GM12864 (cell line): ENCODE results near the gene EYA3.

ENCODE experiments used
- DNase-seq: peaks from one replicate; pipeline ENCODE4 v3.0.0-alpha.2; 2011; ENCODE audit warnings: low read depth
- H3K4me3 ChIP-seq: 2 replicates; pipeline ENCODE4 v1.5.1; 2011; ENCODE audit warnings: mild to moderate bottlenecking, low read depth, low read length, control low read depth
- TF ChIP-seq, protein P1 (sequence below): IDR thresholded peaks from 2 replicates; pipeline ENCODE4 v1.5.1; 2011; ENCODE audit warnings: low read depth, mild to moderate bottlenecking, moderate library complexity, low read length, control low read depth, inconsistent platforms; ENCODE audit errors: missing control alignments

Gene EYA3

DNA sequence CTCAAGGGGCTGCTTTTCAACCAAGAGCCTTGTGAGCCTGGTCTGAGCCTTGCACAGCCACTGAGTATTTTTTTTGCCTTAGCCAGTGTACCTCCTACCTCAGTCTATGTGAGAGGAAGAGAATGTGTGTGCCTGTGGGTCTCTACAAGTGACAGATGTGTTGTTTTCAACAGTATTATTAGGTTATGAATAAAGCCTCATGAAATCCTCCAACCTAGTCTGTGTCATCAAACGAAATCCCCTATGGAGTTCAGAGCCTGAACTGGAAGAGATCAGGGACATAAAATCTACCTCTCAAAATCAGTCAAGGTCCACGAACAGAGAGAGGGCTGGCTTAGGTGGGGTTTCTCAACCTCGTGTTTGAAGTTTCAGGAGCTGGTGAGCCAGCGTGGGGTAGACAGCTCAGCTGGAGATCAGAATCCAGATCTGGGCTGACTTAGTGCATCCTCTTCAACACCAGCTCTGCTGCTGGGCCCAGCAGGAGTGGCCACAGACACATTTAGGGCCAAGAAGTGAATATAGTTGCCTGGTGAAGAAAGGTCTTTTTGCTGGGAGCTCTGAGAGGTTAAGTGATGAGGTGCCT is 120.4 kb downstream of the EYA3 start:
- no peak for DNase-seq
- TF ChIP-seq, protein P1, sequence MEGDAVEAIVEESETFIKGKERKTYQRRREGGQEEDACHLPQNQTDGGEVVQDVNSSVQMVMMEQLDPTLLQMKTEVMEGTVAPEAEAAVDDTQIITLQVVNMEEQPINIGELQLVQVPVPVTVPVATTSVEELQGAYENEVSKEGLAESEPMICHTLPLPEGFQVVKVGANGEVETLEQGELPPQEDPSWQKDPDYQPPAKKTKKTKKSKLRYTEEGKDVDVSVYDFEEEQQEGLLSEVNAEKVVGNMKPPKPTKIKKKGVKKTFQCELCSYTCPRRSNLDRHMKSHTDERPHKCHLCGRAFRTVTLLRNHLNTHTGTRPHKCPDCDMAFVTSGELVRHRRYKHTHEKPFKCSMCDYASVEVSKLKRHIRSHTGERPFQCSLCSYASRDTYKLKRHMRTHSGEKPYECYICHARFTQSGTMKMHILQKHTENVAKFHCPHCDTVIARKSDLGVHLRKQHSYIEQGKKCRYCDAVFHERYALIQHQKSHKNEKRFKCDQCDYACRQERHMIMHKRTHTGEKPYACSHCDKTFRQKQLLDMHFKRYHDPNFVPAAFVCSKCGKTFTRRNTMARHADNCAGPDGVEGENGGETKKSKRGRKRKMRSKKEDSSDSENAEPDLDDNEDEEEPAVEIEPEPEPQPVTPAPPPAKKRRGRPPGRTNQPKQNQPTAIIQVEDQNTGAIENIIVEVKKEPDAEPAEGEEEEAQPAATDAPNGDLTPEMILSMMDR: no peak
- no peak overlapping the region for H3K4me3 ChIP-seq

DNA sequence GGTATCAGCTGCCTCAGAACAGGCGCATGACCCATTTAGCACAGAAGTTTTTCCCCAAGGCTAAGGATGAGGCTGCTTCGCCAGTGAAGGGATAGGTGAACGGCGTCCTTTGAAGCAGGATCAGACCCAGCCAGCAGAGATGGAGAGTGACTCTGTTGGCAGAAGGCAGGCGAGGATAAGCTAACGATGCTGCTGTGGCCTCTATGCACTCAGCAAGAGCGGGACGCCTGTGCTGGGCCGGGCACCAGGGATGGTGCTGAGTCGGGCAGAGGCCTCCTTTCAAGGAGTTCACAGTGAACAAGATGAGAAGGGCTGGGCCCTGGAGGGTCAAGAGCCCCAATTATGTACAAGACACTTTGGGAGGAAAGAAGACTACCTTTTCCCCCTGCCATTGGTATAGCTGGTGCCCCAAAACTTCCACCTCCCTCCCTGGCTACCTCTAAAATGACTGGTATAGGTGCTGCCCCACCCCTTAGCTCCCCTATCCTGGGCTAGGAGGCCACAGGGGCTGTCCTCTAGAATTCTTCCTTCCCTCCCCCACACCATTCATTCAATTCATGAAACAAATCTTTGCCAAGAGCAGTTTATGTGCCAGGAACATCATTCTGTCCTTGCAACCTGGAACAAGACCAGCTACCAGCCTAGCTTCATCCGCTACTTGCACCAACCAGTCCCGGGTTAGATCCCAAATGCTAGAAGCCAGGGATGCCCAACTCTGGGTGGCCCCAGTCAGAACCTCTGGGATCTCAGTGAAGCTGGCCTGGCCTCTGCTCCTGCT is 121.1 kb downstream of the EYA3 start:
- H3K4me3 ChIP-seq: no peak overlapping the region
- DNase-seq: no peak
- TF ChIP-seq, protein P1: no peak

DNA sequence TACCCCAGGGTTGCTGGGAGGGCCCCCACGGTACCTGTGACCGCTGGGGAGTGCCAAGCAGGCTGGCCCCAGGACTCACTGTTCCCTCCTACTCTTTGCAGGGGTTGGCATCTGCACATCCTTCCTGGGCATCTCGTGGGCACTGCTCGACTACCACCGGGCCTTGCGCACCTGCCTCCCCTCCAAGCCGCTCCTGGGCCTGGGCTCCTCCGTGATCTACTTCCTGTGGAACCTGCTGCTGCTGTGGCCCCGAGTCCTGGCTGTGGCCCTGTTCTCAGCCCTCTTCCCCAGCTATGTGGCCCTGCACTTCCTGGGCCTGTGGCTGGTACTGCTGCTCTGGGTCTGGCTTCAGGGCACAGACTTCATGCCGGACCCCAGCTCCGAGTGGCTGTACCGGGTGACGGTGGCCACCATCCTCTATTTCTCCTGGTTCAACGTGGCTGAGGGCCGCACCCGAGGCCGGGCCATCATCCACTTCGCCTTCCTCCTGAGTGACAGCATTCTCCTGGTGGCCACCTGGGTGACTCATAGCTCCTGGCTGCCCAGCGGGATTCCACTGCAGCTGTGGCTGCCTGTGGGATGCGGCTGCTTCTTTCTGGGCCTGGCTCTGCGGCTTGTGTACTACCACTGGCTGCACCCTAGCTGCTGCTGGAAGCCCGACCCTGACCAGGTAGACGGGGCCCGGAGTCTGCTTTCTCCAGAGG is 121.9 kb downstream of the EYA3 start:
- TF ChIP-seq, protein P1: no peak
- DNase-seq: no peak
- no peak overlapping the region for H3K4me3 ChIP-seq

DNA sequence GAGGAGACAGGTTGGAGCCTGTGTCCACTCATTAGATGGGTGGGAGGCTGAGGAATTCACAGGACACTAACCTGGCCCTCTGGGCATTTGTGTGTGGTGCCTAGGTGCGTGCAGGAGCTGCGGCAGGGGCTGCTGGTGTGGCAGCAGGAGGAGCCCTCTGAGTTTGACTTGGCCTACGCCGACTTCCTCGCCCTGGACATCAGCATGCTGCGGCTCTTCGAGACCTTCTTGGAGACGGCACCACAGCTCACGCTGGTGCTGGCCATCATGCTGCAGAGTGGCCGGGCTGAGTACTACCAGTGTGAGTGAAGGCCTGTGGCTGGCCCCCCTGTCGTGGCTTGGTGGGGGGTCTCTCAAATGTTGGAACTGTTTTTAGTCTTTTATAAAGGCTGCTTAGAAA is 125.0 kb downstream of the EYA3 start:
- TF ChIP-seq, protein P1: no peak
- H3K4me3 ChIP-seq: no peak overlapping the region
- DNase-seq: no peak

DNA sequence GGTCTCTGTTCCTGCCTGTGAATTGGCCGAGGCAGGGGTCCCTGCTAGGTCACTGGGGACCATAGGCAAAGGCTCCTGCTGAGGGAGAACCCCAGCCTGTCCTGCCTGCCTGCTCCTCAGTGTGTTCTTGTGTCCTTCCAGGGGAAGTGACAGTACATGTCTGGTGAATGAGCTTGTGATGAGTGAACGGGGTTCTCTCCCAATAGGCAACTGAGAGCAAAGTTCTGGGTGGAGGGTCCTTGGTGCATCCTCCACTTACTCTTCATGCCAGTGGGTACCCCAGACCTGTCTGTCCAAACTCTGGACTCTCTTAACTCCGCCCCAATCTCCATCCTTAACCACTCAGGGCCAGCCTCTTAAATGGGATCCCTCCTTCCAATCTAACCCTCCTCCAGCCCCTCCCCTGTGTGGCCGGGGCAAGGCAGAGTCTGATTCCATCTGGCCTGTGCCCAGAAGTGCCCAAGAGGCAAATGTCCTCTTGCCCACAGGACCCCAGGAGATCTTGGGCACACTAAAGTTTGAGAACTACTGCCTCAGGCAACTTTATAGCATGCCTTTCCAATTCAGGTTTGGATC is 126.7 kb downstream of the EYA3 start:
- H3K4me3 ChIP-seq: no peak overlapping the region
- TF ChIP-seq, protein P1: no peak
- no peak for DNase-seq

DNA sequence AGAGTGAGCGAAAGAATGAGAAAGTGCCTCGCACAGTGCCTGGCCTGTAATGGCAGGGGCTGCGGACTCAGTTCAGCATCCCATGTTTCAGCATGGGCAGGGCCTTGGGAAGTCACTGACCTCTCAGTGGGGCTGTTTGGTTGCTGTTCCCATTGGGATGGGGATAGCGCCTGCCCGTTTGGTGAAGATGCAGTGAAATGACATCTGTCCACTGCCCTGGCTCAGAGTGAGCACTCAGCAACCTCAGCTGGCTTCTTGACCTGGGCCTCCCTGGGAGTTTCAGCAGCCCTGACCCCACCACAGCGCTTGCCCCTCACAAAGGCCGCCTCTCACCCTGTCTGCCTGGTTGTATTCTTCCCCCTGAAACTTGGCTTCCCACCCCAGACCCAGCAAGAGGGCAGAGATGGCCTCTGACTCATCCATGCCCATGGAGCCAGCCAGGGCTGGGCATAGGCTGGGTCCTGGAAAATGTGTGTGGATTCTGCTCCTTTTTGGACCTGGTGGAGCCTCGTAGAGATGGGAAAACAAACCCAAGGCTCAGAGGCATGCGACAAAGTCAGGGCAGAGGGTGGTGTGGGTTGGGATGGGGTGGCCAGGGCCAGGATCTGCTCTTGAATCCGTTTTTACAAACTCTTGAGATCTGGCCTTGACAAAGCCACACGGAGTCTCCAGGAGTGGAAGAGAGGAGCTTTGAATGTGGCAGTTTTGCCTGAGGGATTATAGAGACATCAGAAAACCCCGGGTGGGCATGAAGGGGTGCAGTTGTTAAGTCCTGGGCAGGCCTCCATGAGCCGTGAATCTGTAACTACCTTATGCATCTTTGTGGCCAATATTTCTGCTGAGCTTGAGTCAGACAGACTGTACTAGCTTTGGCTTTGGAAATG is 127.4 kb downstream of the EYA3 start:
- TF ChIP-seq, protein P1: no peak
- no peak overlapping the region; the same call in 1 of the 2 replicates for H3K4me3 ChIP-seq

More for the DNA sequence above, 127.4 kb downstream of the EYA3 start:
- no peak for DNase-seq
